DOHH2 (cell line): Measurements from ENCODE around the gene CLIC6.

Experiments
- H3F3A ChIP-seq: fragments of 200-600 bp; sonication (generic), shearing (Covaris generic); 2 replicates; pipeline ENCODE4 v1.6.0; 2016; ENCODE audit warnings: antibody characterized with exemption, mild to moderate bottlenecking; ENCODE audit not compliant: control insufficient read depth, insufficient read depth
- H3K27ac ChIP-seq: fragments of 200-600 bp; sonication (generic); 2 replicates; pipeline ENCODE4 v1.5.1; 2014; ENCODE audit warnings: low read depth, mild to moderate bottlenecking, low read length, moderate library complexity
- H3K27me3 ChIP-seq: fragments of 200-600 bp; sonication (generic); 2 replicates; pipeline ENCODE4 v1.6.1; 2014; ENCODE audit warnings: mild to moderate bottlenecking, low read length, mixed read lengths; ENCODE audit not compliant: control insufficient read depth
- H3K36me3 ChIP-seq: fragments of 200-600 bp; sonication (generic); 2 replicates; pipeline ENCODE4 v1.6.1; 2014; ENCODE audit warnings: mild to moderate bottlenecking, low read length, moderate library complexity, mixed read lengths; ENCODE audit not compliant: control insufficient read depth
- H3K4me1 ChIP-seq: fragments of 200-600 bp; sonication (generic); 2 replicates; pipeline ENCODE4 v1.6.1; 2014; ENCODE audit warnings: mild to moderate bottlenecking, low read length, mixed read lengths; ENCODE audit not compliant: control insufficient read depth
- H3K4me2 ChIP-seq: fragments of 200-600 bp; sonication (generic); 2 replicates; pipeline ENCODE4 v1.6.0; 2014; ENCODE audit warnings: mild to moderate bottlenecking, low read length, moderate library complexity
- H3K4me3 ChIP-seq: fragments of 200-600 bp; sonication (generic); 2 replicates; pipeline ENCODE4 v1.5.1; 2014; ENCODE audit warnings: mild to moderate bottlenecking, low read length, mixed read lengths
- H3K79me2 ChIP-seq: fragments of 200-600 bp; sonication (generic); 2 replicates; pipeline ENCODE4 v1.6.1; 2014; ENCODE audit warnings: mild to moderate bottlenecking, low read length, mixed read lengths; ENCODE audit not compliant: control insufficient read depth
- H3K9me2 ChIP-seq: fragments of 200-600 bp; sonication (generic); replicated peaks from 2 replicates; pipeline ENCODE4 v1.6.1; 2014; ENCODE audit warnings: mild to moderate bottlenecking, low read length, mixed read lengths; ENCODE audit not compliant: control insufficient read depth
- H3K9me3 ChIP-seq: fragments of 200-600 bp; sonication (generic); 2 replicates; pipeline ENCODE4 v1.6.1; 2014; ENCODE audit warnings: antibody characterized with exemption, low read length, mixed read lengths; ENCODE audit not compliant: control insufficient read depth, insufficient read depth
- H4K20me1 ChIP-seq: fragments of 200-600 bp; sonication (generic); 2 replicates; pipeline ENCODE4 v1.6.0; 2014; ENCODE audit warnings: low read depth, mild to moderate bottlenecking, antibody characterized with exemption, low read length, moderate library complexity; ENCODE audit not compliant: control insufficient read depth, insufficient read depth
- EZH2phosphoT487 ChIP-seq: fragments of 200-600 bp; sonication (generic); IDR thresholded peaks from 2 replicates; pipeline ENCODE4 v1.6.1; 2017; ENCODE audit warnings: borderline replicate concordance, mild to moderate bottlenecking, antibody characterized with exemption, low read length, moderate library complexity, mixed read lengths
- TF ChIP-seq, protein P1 (sequence below): fragments of 200-600 bp; sonication (generic); IDR thresholded peaks from one replicate; pipeline ENCODE4 v1.5.1; 2014; ENCODE audit warnings: antibody characterized with exemption, mild to moderate bottlenecking, low read depth, low read length; ENCODE audit not compliant: poor library complexity, severe bottlenecking

The CLIC6 gene

GRCh38 chr21:34743285-34743684, 74.5 kb downstream of the CLIC6 start:
- Histone ChIP-seq H3K4me2 (no peak overlapping the region), H3K79me2 (no peaks in the 10 kb centered on the region), H3K9me3 (no peaks in the 10 kb centered on the region), H3K27ac (no peak overlapping the region), H3K9me2 (no peaks in the 10 kb centered on the region), H3K36me3 (no peaks in the 10 kb centered on the region), H3K4me3 (no peak overlapping the region), H3F3A (no peaks in the 10 kb centered on the region), H3K27me3 (peaks cover 12% of the 10 kb centered on the region; the same call in 1 of the 2 replicates), H4K20me1 (no peaks in the 10 kb centered on the region), H3K4me1 (peaks cover 11% of the 10 kb centered on the region)
- TF ChIP-seq EZH2phosphoT487 = no peak
- TF ChIP-seq, protein P1, sequence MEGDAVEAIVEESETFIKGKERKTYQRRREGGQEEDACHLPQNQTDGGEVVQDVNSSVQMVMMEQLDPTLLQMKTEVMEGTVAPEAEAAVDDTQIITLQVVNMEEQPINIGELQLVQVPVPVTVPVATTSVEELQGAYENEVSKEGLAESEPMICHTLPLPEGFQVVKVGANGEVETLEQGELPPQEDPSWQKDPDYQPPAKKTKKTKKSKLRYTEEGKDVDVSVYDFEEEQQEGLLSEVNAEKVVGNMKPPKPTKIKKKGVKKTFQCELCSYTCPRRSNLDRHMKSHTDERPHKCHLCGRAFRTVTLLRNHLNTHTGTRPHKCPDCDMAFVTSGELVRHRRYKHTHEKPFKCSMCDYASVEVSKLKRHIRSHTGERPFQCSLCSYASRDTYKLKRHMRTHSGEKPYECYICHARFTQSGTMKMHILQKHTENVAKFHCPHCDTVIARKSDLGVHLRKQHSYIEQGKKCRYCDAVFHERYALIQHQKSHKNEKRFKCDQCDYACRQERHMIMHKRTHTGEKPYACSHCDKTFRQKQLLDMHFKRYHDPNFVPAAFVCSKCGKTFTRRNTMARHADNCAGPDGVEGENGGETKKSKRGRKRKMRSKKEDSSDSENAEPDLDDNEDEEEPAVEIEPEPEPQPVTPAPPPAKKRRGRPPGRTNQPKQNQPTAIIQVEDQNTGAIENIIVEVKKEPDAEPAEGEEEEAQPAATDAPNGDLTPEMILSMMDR = no peak

GRCh38 chr21:34743831-34744230, 75.0 kb downstream of the CLIC6 start:
- Histone ChIP-seq H3K9me3 (no peaks in the 10 kb centered on the region), H3K27ac (no peak overlapping the region), H3K4me1 (peaks cover 11% of the 10 kb centered on the region), H3K79me2 (no peaks in the 10 kb centered on the region), H4K20me1 (no peaks in the 10 kb centered on the region), H3K4me3 (no peak overlapping the region), H3K4me2 (no peak overlapping the region), H3K9me2 (no peaks in the 10 kb centered on the region), H3K27me3 (peaks cover 12% of the 10 kb centered on the region; the same call in 1 of the 2 replicates), H3F3A (no peaks in the 10 kb centered on the region), H3K36me3 (no peaks in the 10 kb centered on the region)
- TF ChIP-seq EZH2phosphoT487 = no peak
- TF ChIP-seq, protein P1 = no peak

GRCh38 chr21:34744801-34745200, 76.0 kb downstream of the CLIC6 start:
- no peaks in the 10 kb centered on the region for H4K20me1 ChIP-seq
- H3K27ac ChIP-seq = no peak overlapping the region
- no peaks in the 10 kb centered on the region for H3K79me2 ChIP-seq
- no peaks in the 10 kb centered on the region for H3F3A ChIP-seq
- no peaks in the 10 kb centered on the region for H3K9me2 ChIP-seq
- H3K27me3 ChIP-seq = peaks cover 12% of the 10 kb centered on the region; the same call in 1 of the 2 replicates
- peaks cover 11% of the 10 kb centered on the region for H3K4me1 ChIP-seq
- H3K4me2 ChIP-seq = no peak overlapping the region
- no peak overlapping the region for H3K4me3 ChIP-seq
- H3K9me3 ChIP-seq = no peaks in the 10 kb centered on the region
- H3K36me3 ChIP-seq = no peaks in the 10 kb centered on the region
- TF ChIP-seq, protein P1 = no peak
- TF ChIP-seq EZH2phosphoT487 = no peak
